ENCODE measurements around the gene RPRD1B.
"Not testable (repeated sequence)": the region's sequence is repeated elsewhere in the genome, so short reads cannot be mapped to it uniquely, and the experiment has no call there.

Gene RPRD1B

GRCh38 chr20:38098952-38099351 is 65.4 kb downstream of the RPRD1B start:
- DNase-seq (ENCODE audit: low read depth in 2 of 3, low spot score in 1 of 3) = no peak

- not testable (repeated sequence) for DNase-seq (ENCODE audit: low read depth in 2 of 3, low spot score in 1 of 3)
These were observed 68.7 kb downstream of the RPRD1B start for GRCh38 chr20:38102206-38102605.

GRCh38 chr20:38104285-38104684 is 70.7 kb downstream of the RPRD1B start:
- DNase-seq (ENCODE audit: low read depth in 2 of 3, low spot score in 1 of 3) = no peak

GRCh38 chr20:38106461-38106860 is 72.9 kb downstream of the RPRD1B start:
- DNase-seq (ENCODE audit: low read depth in 2 of 3, low spot score in 1 of 3) = no peak

GRCh38 chr20:38107386-38107785 is 73.8 kb downstream of the RPRD1B start:
- not testable (repeated sequence) for DNase-seq (ENCODE audit: low read depth in 2 of 3, low spot score in 1 of 3)

GRCh38 chr20:38107916-38108315 is 74.4 kb downstream of the RPRD1B start:
- not testable (repeated sequence) for DNase-seq (ENCODE audit: low read depth in 2 of 3, low spot score in 1 of 3)

- no peak for DNase-seq (ENCODE audit: low read depth in 2 of 3, low spot score in 1 of 3)
These were observed 75.0 kb downstream of the RPRD1B start for GRCh38 chr20:38108438-38108985.

GRCh38 chr20:38108986-38109541 is 75.5 kb downstream of the RPRD1B start:
- DNase-seq (ENCODE audit: low read depth in 2 of 3, low spot score in 1 of 3) = no peak

GRCh38 chr20:38109591-38110524 is 76.3 kb downstream of the RPRD1B start:
- DNase-seq (ENCODE audit: low read depth in 2 of 3, low spot score in 1 of 3) = no peak

- no peak for DNase-seq (ENCODE audit: low read depth in 2 of 3, low spot score in 1 of 3)
These were observed 77.1 kb downstream of the RPRD1B start for GRCh38 chr20:38110525-38111178.

GRCh38 chr20:38111366-38112232 is 78.1 kb downstream of the RPRD1B start:
- no peak for DNase-seq (ENCODE audit: low read depth in 2 of 3, low spot score in 1 of 3)

- no peak for DNase-seq (ENCODE audit: low read depth in 2 of 3, low spot score in 1 of 3)
These were observed 78.8 kb downstream of the RPRD1B start for GRCh38 chr20:38112261-38112929.

- DNase-seq (ENCODE audit: low read depth in 2 of 3, low spot score in 1 of 3) = no peak
These were observed 79.4 kb downstream of the RPRD1B start for GRCh38 chr20:38112930-38113294.

GRCh38 chr20:38113401-38114325 is 80.1 kb downstream of the RPRD1B start:
- peak in 1 of 3 donors; percentile 5 for DNase-seq (ENCODE audit: low read depth in 2 of 3, low spot score in 1 of 3)

- no peak for DNase-seq (ENCODE audit: low read depth in 2 of 3, low spot score in 1 of 3)
These were observed 80.8 kb downstream of the RPRD1B start for GRCh38 chr20:38114353-38114791.

- DNase-seq (ENCODE audit: low read depth in 2 of 3, low spot score in 1 of 3) = no peak
These were observed 81.7 kb downstream of the RPRD1B start for GRCh38 chr20:38115205-38115604.

GRCh38 chr20:38115896-38116295 is 82.3 kb downstream of the RPRD1B start:
- DNase-seq (ENCODE audit: low read depth in 2 of 3, low spot score in 1 of 3) = no peak

GRCh38 chr20:38116409-38117165 is 83.0 kb downstream of the RPRD1B start:
- no peak for DNase-seq (ENCODE audit: low read depth in 2 of 3, low spot score in 1 of 3)
